KMS-11 (cell line): Measurements from ENCODE around the gene MYO18B.

Experiments
- H2AFZ ChIP-seq: fragments of 200-600 bp; sonication (generic); 2 replicates; pipeline ENCODE4 v1.6.1; 2016; ENCODE audit warnings: antibody characterized with exemption, mixed run types, low read depth
- H3K27ac ChIP-seq: fragments of 200-600 bp; sonication (generic); 2 replicates; pipeline ENCODE4 v1.6.1; 2016; ENCODE audit warnings: mild to moderate bottlenecking, mixed run types
- H3K27me3 ChIP-seq: fragments of 200-600 bp; sonication (generic); 2 replicates; pipeline ENCODE4 v1.6.1; 2017; ENCODE audit warnings: mild to moderate bottlenecking, low read depth, mixed run types, moderate library complexity; ENCODE audit not compliant: insufficient read depth
- H3K36me3 ChIP-seq: fragments of 200-600 bp; sonication (generic); 2 replicates; pipeline ENCODE4 v1.6.1; 2017; ENCODE audit warnings: mild to moderate bottlenecking, mixed run types; ENCODE audit not compliant: insufficient read depth
- H3K4me1 ChIP-seq: fragments of 200-600 bp; sonication (generic); 2 replicates; pipeline ENCODE4 v1.6.1; 2016; ENCODE audit warnings: mild to moderate bottlenecking, low read depth, mixed run types; ENCODE audit not compliant: poor library complexity, severe bottlenecking
- H3K4me2 ChIP-seq: fragments of 200-600 bp; sonication (generic); 2 replicates; pipeline ENCODE4 v1.7.0; 2016; ENCODE audit warnings: mild to moderate bottlenecking, mixed run types
- H3K4me3 ChIP-seq: fragments of 200-600 bp; sonication (generic); IDR thresholded peaks from 2 replicates; pipeline ENCODE4 v1.6.1; 2017; ENCODE audit warnings: low read depth, low read length, mixed read lengths; ENCODE audit not compliant: insufficient read depth
- H3K79me2 ChIP-seq: fragments of 200-600 bp; sonication (generic); 2 replicates; pipeline ENCODE4 v1.6.1; 2016; ENCODE audit warnings: low read depth, mixed run types; ENCODE audit not compliant: insufficient read depth
- H3K9ac ChIP-seq: fragments of 200-600 bp; sonication (generic); 2 replicates; pipeline ENCODE4 v1.6.1; 2016; ENCODE audit warnings: mild to moderate bottlenecking, mixed run types
- H4K20me1 ChIP-seq: fragments of 200-600 bp; sonication (generic); 2 replicates; pipeline ENCODE4 v1.6.1; 2016; ENCODE audit warnings: mild to moderate bottlenecking, mixed run types; ENCODE audit not compliant: insufficient read depth
- CTCF ChIP-seq: fragments of 200-600 bp; sonication (generic); conservative IDR thresholded peaks from 2 replicates; pipeline ENCODE4 v1.6.1; 2017; ENCODE audit warnings: low read depth, mild to moderate bottlenecking, antibody characterized with exemption, low read length, moderate library complexity, mixed read lengths

Gene MYO18B

GRCh38 chr22:26017932-26018331 lies 275.9 kb downstream of the MYO18B start:
- Histone ChIP-seq H4K20me1 (no peaks in the 10 kb centered on the region), H3K4me2 (no peak overlapping the region), H3K4me1 (no peaks in the 10 kb centered on the region), H3K79me2 (no peaks in the 10 kb centered on the region), H3K36me3 (no peaks in the 10 kb centered on the region), H3K4me3 (no peak overlapping the region), H3K9ac (no peak overlapping the region), H2AFZ (no peak overlapping the region), H3K27me3 (no peaks in the 10 kb centered on the region), H3K27ac (no peak overlapping the region)
- no peak for TF ChIP-seq CTCF

- Histone ChIP-seq H3K9ac (no peak overlapping the region), H3K27me3 (no peaks in the 10 kb centered on the region), H3K27ac (no peak overlapping the region), H3K79me2 (no peaks in the 10 kb centered on the region), H3K36me3 (no peaks in the 10 kb centered on the region), H3K4me2 (no peak overlapping the region), H3K4me1 (no peaks in the 10 kb centered on the region), H4K20me1 (no peaks in the 10 kb centered on the region), H2AFZ (no peak overlapping the region), H3K4me3 (no peak overlapping the region)
- TF ChIP-seq CTCF, result no peak
Measured at GRCh38 chr22:26019596-26019995, 277.6 kb downstream of the MYO18B start.

- TF ChIP-seq CTCF, result no peak
- H3K9ac ChIP-seq, result no peak overlapping the region
- H3K27ac ChIP-seq, result no peak overlapping the region
- no peak overlapping the region for H3K4me3 ChIP-seq
- no peaks in the 10 kb centered on the region for H3K4me1 ChIP-seq
- H2AFZ ChIP-seq, result no peak overlapping the region
- H3K4me2 ChIP-seq, result no peak overlapping the region
- H3K27me3 ChIP-seq, result peaks cover 2% of the 10 kb centered on the region; the same call in 1 of the 2 replicates
- no peaks in the 10 kb centered on the region for H3K79me2 ChIP-seq
- no peaks in the 10 kb centered on the region for H4K20me1 ChIP-seq
- no peaks in the 10 kb centered on the region for H3K36me3 ChIP-seq
Measured at GRCh38 chr22:26021516-26021915, 279.5 kb downstream of the MYO18B start.

- Histone ChIP-seq H3K79me2 (no peaks in the 10 kb centered on the region), H3K4me2 (no peak overlapping the region), H4K20me1 (no peaks in the 10 kb centered on the region), H3K4me1 (no peaks in the 10 kb centered on the region), H3K27me3 (peaks cover 4% of the 10 kb centered on the region; the same call in 1 of the 2 replicates), H2AFZ (no peak overlapping the region), H3K4me3 (no peak overlapping the region), H3K9ac (no peak overlapping the region), H3K36me3 (no peaks in the 10 kb centered on the region), H3K27ac (no peak overlapping the region)
- TF ChIP-seq CTCF, result no peak
Measured at GRCh38 chr22:26023104-26023775, 281.3 kb downstream of the MYO18B start.
